GM10266 (cell line): Measurements from ENCODE around the gene NINL.
"Not testable (repeated sequence)": the region's sequence is repeated elsewhere in the genome, so short reads cannot be mapped to it uniquely, and the experiment has no call there.

Source experiments
- DNase-seq: peaks from one replicate; pipeline ENCODE4 v3.0.0; 2012; ENCODE audit errors: extremely low spot score
- CTCF ChIP-seq: IDR thresholded peaks from 2 replicates; pipeline ENCODE4 v1.5.1; 2012; ENCODE audit warnings: mild to moderate bottlenecking, low read depth; ENCODE audit not compliant: control insufficient read depth, insufficient read depth; ENCODE audit errors: missing control alignments

NINL gene

GRCh38 chr20:25563362-25563761 lies 22.0 kb downstream of the NINL start:
- no peak for TF ChIP-seq CTCF
- DNase-seq = no peak

GRCh38 chr20:25561771-25562170 lies 23.6 kb downstream of the NINL start:
- not testable (repeated sequence) for DNase-seq

GRCh38 chr20:25553819-25554296 lies 31.5 kb downstream of the NINL start:
- DNase-seq = no peak
- TF ChIP-seq CTCF = no peak

- no peak for TF ChIP-seq CTCF
- DNase-seq = no peak
These were observed 32.4 kb downstream of the NINL start for GRCh38 chr20:25552977-25553376.

- no peak for TF ChIP-seq CTCF
- DNase-seq = no peak
These were observed 33.7 kb downstream of the NINL start for GRCh38 chr20:25551413-25552215.

GRCh38 chr20:25550645-25551337 lies 34.5 kb downstream of the NINL start:
- not testable (repeated sequence) for DNase-seq

- no peak for DNase-seq
- no peak for TF ChIP-seq CTCF
These were observed 35.4 kb downstream of the NINL start for GRCh38 chr20:25549843-25550477.

- TF ChIP-seq CTCF = no peak
- no peak for DNase-seq
These were observed 36.1 kb downstream of the NINL start for GRCh38 chr20:25549172-25549773.
